Measurements from ENCODE around the gene CMIP. TPM values are rescaled to one million over a fixed set of nuclear protein-coding genes. Genes with fewer than 3 reads are reported as not detected.
A peak's percentile ranks its signal among the peaks of the same experiment; 100 is the strongest.

Gene CMIP
- total and polyA plus RNA-seq, 7 donors: 11.0 to 60.3 (median 20.4) TPM

- peaks cover 0 to 46% (median 30%) of the 10 kb centered on the region in 4 donors for H3K4me1 ChIP-seq
- no peaks in the 10 kb centered on the region for H3K27me3 ChIP-seq
- intact Hi-C loops (cut with DNase I): no loop called here
- no peak for DNase-seq
- no peak for TF ChIP-seq POLR2A (IDR thresholded peaks at IDR 0.05)
- TF ChIP-seq POLR2AphosphoS5 (IDR thresholded peaks at IDR 0.05): no peak
- TF ChIP-seq, protein P1, sequence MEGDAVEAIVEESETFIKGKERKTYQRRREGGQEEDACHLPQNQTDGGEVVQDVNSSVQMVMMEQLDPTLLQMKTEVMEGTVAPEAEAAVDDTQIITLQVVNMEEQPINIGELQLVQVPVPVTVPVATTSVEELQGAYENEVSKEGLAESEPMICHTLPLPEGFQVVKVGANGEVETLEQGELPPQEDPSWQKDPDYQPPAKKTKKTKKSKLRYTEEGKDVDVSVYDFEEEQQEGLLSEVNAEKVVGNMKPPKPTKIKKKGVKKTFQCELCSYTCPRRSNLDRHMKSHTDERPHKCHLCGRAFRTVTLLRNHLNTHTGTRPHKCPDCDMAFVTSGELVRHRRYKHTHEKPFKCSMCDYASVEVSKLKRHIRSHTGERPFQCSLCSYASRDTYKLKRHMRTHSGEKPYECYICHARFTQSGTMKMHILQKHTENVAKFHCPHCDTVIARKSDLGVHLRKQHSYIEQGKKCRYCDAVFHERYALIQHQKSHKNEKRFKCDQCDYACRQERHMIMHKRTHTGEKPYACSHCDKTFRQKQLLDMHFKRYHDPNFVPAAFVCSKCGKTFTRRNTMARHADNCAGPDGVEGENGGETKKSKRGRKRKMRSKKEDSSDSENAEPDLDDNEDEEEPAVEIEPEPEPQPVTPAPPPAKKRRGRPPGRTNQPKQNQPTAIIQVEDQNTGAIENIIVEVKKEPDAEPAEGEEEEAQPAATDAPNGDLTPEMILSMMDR (IDR thresholded peaks at IDR 0.05): no peak
- no peak for TF ChIP-seq EP300 (IDR thresholded peaks at IDR 0.05)
- H3K27ac ChIP-seq: no peak overlapping the region
- no peaks in the 10 kb centered on the region for H3K9me3 ChIP-seq
- peaks cover 0 to 71% (median 12%) of the 10 kb centered on the region in 4 donors for H3K36me3 ChIP-seq
- H3K4me3 ChIP-seq: no peak overlapping the region
- 93 to 94% methylated on average over 10 of the region's 10 CpGs for WGBS, 2 donors
These were observed 255.0 kb downstream of the CMIP start for GRCh38 chr16:81699596-81699995.

GRCh38 chr16:81700071-81700779 lies 255.6 kb downstream of the CMIP start:
- H3K4me3 ChIP-seq: no peak overlapping the region
- 91 to 94% methylated on average over 20 of the region's 20 CpGs for WGBS, 2 donors
- no peak for DNase-seq
- no peak overlapping the region for H3K27ac ChIP-seq
- H3K4me1 ChIP-seq: peaks cover 0 to 40% (median 24%) of the 10 kb centered on the region in 4 donors
- H3K27me3 ChIP-seq: no peaks in the 10 kb centered on the region
- intact Hi-C loops (cut with DNase I): no loop called here
- H3K9me3 ChIP-seq: no peaks in the 10 kb centered on the region
- TF ChIP-seq, protein P1 (IDR thresholded peaks at IDR 0.05): no peak
- TF ChIP-seq POLR2AphosphoS5 (IDR thresholded peaks at IDR 0.05): no peak
- TF ChIP-seq EP300 (IDR thresholded peaks at IDR 0.05): no peak
- TF ChIP-seq POLR2A (IDR thresholded peaks at IDR 0.05): no peak
- H3K36me3 ChIP-seq: peaks cover under 1 to 78% (median 15%) of the 10 kb centered on the region in 4 donors

DNA sequence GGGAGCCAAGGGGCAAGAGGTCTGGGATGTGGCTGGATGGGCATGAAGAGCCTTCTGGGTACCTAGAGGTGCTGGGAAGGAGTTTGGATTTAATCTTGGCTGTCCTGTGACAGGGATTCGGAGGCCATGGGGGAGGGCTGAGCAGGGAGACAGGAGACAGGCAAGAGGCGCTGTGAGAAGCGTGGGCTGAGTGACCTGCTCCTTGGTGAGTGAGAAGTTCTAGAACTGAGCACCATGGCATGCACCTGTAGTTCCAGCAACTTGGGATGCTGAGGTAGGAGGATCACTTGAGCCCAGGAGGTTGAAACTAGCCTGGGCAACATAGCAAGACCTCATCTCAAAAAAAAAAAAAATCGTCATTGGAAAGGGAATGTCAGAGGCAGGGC lies 256.2 kb downstream of the CMIP start:
- peaks cover 5 to 83% (median 18%) of the 10 kb centered on the region in 4 donors for H3K36me3 ChIP-seq
- no peaks in the 10 kb centered on the region for H3K27me3 ChIP-seq
- no peak overlapping the region for H3K27ac ChIP-seq
- DNase-seq: no peak
- peaks cover 0 to 34% (median 18%) of the 10 kb centered on the region in 4 donors for H3K4me1 ChIP-seq
- no peak overlapping the region for H3K4me3 ChIP-seq
- 93 to 96% methylated on average over 4 of the region's 4 CpGs for WGBS, 2 donors
- intact Hi-C loops (cut with DNase I): no loop called here
- H3K9me3 ChIP-seq: no peaks in the 10 kb centered on the region
- TF ChIP-seq POLR2AphosphoS5 (IDR thresholded peaks at IDR 0.05) (no peak), EP300 (IDR thresholded peaks at IDR 0.05) (no peak), POLR2A (IDR thresholded peaks at IDR 0.05) (no peak)
- TF ChIP-seq, protein P1 (IDR thresholded peaks at IDR 0.05): no peak

GRCh38 chr16:81701296-81701970 lies 256.8 kb downstream of the CMIP start:
- intact Hi-C loops (cut with DNase I): no loop called here
- no peaks in the 10 kb centered on the region for H3K27me3 ChIP-seq
- no peak for TF ChIP-seq POLR2AphosphoS5 (IDR thresholded peaks at IDR 0.05)
- peaks cover 5 to 86% (median 23%) of the 10 kb centered on the region in 4 donors for H3K36me3 ChIP-seq
- WGBS, 2 donors: 96% methylated on average over 20 of the region's 20 CpGs
- no peaks in the 10 kb centered on the region for H3K9me3 ChIP-seq
- H3K27ac ChIP-seq: no peak overlapping the region
- DNase-seq: no peak
- no peak overlapping the region for H3K4me3 ChIP-seq
- peaks cover 0 to 32% (median 19%) of the 10 kb centered on the region in 4 donors for H3K4me1 ChIP-seq

- intact Hi-C loops (cut with DNase I): no loop called here
- no peak for DNase-seq
- Histone ChIP-seq H3K36me3 (peaks cover 5 to 86% (median 25%) of the 10 kb centered on the region in 4 donors), H3K27ac (peak overlapping the region in 2 of 4 donors; percentile 63 to 70), H3K4me3 (no peak overlapping the region), H3K4me1 (peaks cover 0 to 33% (median 27%) of the 10 kb centered on the region in 4 donors), H3K9me3 (no peaks in the 10 kb centered on the region), H3K27me3 (no peaks in the 10 kb centered on the region)
- TF ChIP-seq, protein P1 (IDR thresholded peaks at IDR 0.05): no peak
- no peak for TF ChIP-seq POLR2A (IDR thresholded peaks at IDR 0.05)
- no peak for TF ChIP-seq EP300 (IDR thresholded peaks at IDR 0.05)
- no peak for TF ChIP-seq POLR2AphosphoS5 (IDR thresholded peaks at IDR 0.05)
- 95% methylated on average over 5 of the region's 5 CpGs for WGBS, 2 donors
These were observed 257.9 kb downstream of the CMIP start for GRCh38 chr16:81702506-81702905.

All from sigmoid colon (tissue), 7 donors.